Smooth muscle cell (in vitro differentiated cells): ENCODE results near the gene NCOR2. TPM values are rescaled to one million over a fixed set of nuclear protein-coding genes. Genes with fewer than 3 reads are reported as not detected.

Experiments
- DNase-seq: peaks from one replicate; lab custom pipeline; 2025; ENCODE audit not compliant: unreplicated experiment; lab: John Stamatoyannopoulos, UW
- H2AFZ ChIP-seq: fragments of 200-600 bp; sonication (generic); 2 replicates; pipeline ENCODE4 v1.6.0; 2016; ENCODE audit warnings: antibody characterized with exemption, low read depth, mild to moderate bottlenecking
- H3F3A ChIP-seq: fragments of 200-600 bp; sonication (generic); 2 replicates; pipeline ENCODE4 v1.6.0; 2017; ENCODE audit warnings: antibody characterized with exemption, low read depth
- H3K27ac ChIP-seq: fragments of 200-600 bp; sonication (generic); 2 replicates; pipeline ENCODE4 v1.5.1; 2016; ENCODE audit warnings: low read depth, mild to moderate bottlenecking
- H3K27me3 ChIP-seq: fragments of 200-600 bp; sonication (generic); 2 replicates; pipeline ENCODE4 v1.6.1; 2016; ENCODE audit warnings: low read depth, mild to moderate bottlenecking
- H3K36me3 ChIP-seq: fragments of 200-600 bp; sonication (generic); 2 replicates; pipeline ENCODE4 v1.5.1; 2016; ENCODE audit warnings: low read depth
- H3K4me1 ChIP-seq: fragments of 200-600 bp; sonication (generic); 2 replicates; pipeline ENCODE4 v1.5.1; 2016; ENCODE audit warnings: low read depth
- H3K4me2 ChIP-seq: fragments of 200-600 bp; sonication (generic); 2 replicates; pipeline ENCODE4 v1.6.0; 2016; ENCODE audit warnings: mild to moderate bottlenecking
- H3K4me3 ChIP-seq: fragments of 200-600 bp; sonication (generic); 2 replicates; pipeline ENCODE4 v1.5.1; 2016; ENCODE audit warnings: mild to moderate bottlenecking
- H3K79me2 ChIP-seq: fragments of 200-600 bp; sonication (generic); 2 replicates; pipeline ENCODE4 v1.6.0; 2016; ENCODE audit warnings: low read depth, mild to moderate bottlenecking
- H3K9ac ChIP-seq: fragments of 200-600 bp; sonication (generic); 2 replicates; pipeline ENCODE4 v1.6.0; 2016; ENCODE audit warnings: low read depth
- H3K9me3 ChIP-seq: fragments of 200-600 bp; sonication (generic); replicated peaks from 2 replicates; pipeline ENCODE4 v1.5.1; 2016; ENCODE audit warnings: low read depth
- H4K20me1 ChIP-seq: fragments of 200-600 bp; sonication (generic); 2 replicates; pipeline ENCODE4 v1.6.0; 2016; ENCODE audit warnings: low read depth
- WGBS: methylation state at CpG from one replicate; pipeline ENCODE4 v1.1.7; 2016; ENCODE audit warnings: low lambda C conversion rate; 5-methylcytosine and 5-hydroxymethylcytosine counted together
- polyA plus RNA-seq: library from polyadenylated mRNA; unstranded; fragments of >200 nt; fragmentation: Nextera tagmentation; extraction: Ambion mirVana; gene quantifications from 2 replicates; pipeline ENCODE4 v1.2.1, GENCODE V29; 2016
- total RNA-seq: library from RNA; depleted of rRNA; stranded (reverse); fragments of >200 nt; gene quantifications from 2 replicates; pipeline ENCODE4 v1.2.3, GENCODE V29; 2014
- TF ChIP-seq, protein P1 (sequence below): fragments of 200-600 bp; sonication (generic); IDR thresholded peaks from 2 replicates; pipeline ENCODE4 v1.5.1; 2017; ENCODE audit warnings: borderline replicate concordance, mild to moderate bottlenecking, antibody characterized with exemption; ENCODE audit not compliant: insufficient read depth, poor library complexity, severe bottlenecking

Gene NCOR2
- total and polyA plus RNA-seq, 2 experiments from 2014 or later = 64.1 to 164 TPM

GRCh38 chr12:124608450-124608870 lies 41.0 kb upstream of the NCOR2 start:
- 87% methylated on average over 10 of the region's 10 CpGs for WGBS

GRCh38 chr12:124607681-124608425 lies 40.4 kb upstream of the NCOR2 start:
- no peaks in the 10 kb centered on the region for H3K27me3 ChIP-seq
- no peak overlapping the region for H3K4me3 ChIP-seq
- no peaks in the 10 kb centered on the region for H3K4me1 ChIP-seq
- no peak overlapping the region for H3K9ac ChIP-seq
- DNase-seq = no peak
- H3K36me3 ChIP-seq = no peaks in the 10 kb centered on the region
- H2AFZ ChIP-seq = no peak overlapping the region
- H3K27ac ChIP-seq = no peak overlapping the region
- no peaks in the 10 kb centered on the region for H3F3A ChIP-seq
- no peaks in the 10 kb centered on the region for H4K20me1 ChIP-seq
- WGBS = 96% methylated on average over 23 of the region's 23 CpGs
- no peaks in the 10 kb centered on the region for H3K9me3 ChIP-seq
- H3K79me2 ChIP-seq = no peaks in the 10 kb centered on the region
- TF ChIP-seq, protein P1, sequence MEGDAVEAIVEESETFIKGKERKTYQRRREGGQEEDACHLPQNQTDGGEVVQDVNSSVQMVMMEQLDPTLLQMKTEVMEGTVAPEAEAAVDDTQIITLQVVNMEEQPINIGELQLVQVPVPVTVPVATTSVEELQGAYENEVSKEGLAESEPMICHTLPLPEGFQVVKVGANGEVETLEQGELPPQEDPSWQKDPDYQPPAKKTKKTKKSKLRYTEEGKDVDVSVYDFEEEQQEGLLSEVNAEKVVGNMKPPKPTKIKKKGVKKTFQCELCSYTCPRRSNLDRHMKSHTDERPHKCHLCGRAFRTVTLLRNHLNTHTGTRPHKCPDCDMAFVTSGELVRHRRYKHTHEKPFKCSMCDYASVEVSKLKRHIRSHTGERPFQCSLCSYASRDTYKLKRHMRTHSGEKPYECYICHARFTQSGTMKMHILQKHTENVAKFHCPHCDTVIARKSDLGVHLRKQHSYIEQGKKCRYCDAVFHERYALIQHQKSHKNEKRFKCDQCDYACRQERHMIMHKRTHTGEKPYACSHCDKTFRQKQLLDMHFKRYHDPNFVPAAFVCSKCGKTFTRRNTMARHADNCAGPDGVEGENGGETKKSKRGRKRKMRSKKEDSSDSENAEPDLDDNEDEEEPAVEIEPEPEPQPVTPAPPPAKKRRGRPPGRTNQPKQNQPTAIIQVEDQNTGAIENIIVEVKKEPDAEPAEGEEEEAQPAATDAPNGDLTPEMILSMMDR = no peak
- no peak overlapping the region for H3K4me2 ChIP-seq

More at GRCh38 chr12:124608450-124608870, 41.0 kb upstream of the NCOR2 start:
- no peak for DNase-seq
- Histone ChIP-seq H3K27ac (no peak overlapping the region), H3K79me2 (no peaks in the 10 kb centered on the region), H2AFZ (no peak overlapping the region), H3F3A (no peaks in the 10 kb centered on the region), H3K4me3 (no peak overlapping the region), H3K27me3 (no peaks in the 10 kb centered on the region), H3K9ac (no peak overlapping the region), H3K9me3 (no peaks in the 10 kb centered on the region), H4K20me1 (no peaks in the 10 kb centered on the region), H3K4me1 (no peaks in the 10 kb centered on the region), H3K36me3 (no peaks in the 10 kb centered on the region), H3K4me2 (no peak overlapping the region)
- TF ChIP-seq, protein P1 = no peak

- no peak overlapping the region for H2AFZ ChIP-seq
- no peaks in the 10 kb centered on the region for H4K20me1 ChIP-seq
- DNase-seq = no peak
- H3F3A ChIP-seq = no peaks in the 10 kb centered on the region
- no peak overlapping the region for H3K9ac ChIP-seq
- H3K36me3 ChIP-seq = no peaks in the 10 kb centered on the region
- H3K27ac ChIP-seq = no peak overlapping the region
- no peaks in the 10 kb centered on the region for H3K4me1 ChIP-seq
- WGBS = 88% methylated on average over 21 of the region's 22 CpGs
- TF ChIP-seq, protein P1 = no peak
- H3K4me3 ChIP-seq = no peak overlapping the region
- H3K79me2 ChIP-seq = no peaks in the 10 kb centered on the region
- no peaks in the 10 kb centered on the region for H3K9me3 ChIP-seq
- H3K27me3 ChIP-seq = no peaks in the 10 kb centered on the region
- no peak overlapping the region for H3K4me2 ChIP-seq
Observed at GRCh38 chr12:124605883-124606774, 38.7 kb upstream of the NCOR2 start.
